HepG2 (cell line): ENCODE measurements around the gene CACNA1G. TPM values are rescaled to one million over a fixed set of nuclear protein-coding genes. Genes with fewer than 3 reads are reported as not detected.
A peak's percentile ranks its signal among the peaks of the same experiment; 100 is the strongest.

Source experiments
- ARID5B ChIP-seq: IDR thresholded peaks from 2 replicates; pipeline ENCODE4 v1.4.0; 2020; ENCODE audit warnings: mild to moderate bottlenecking, missing genetic modification reagents
- CBX2 ChIP-seq, 2 experiments: fragments of 200-600 bp in 1 of 2; sonication (generic); formaldehyde crosslinking in 1 of 2; IDR thresholded peaks; 2 replicates each; pipeline versions ENCODE4 v1.7.0 to v1.8.1; 2018 to 2022; ENCODE audit warnings: low read depth in 2 of 2, low read length in 1 of 2, mild to moderate bottlenecking in 1 of 2, missing genetic modification reagents in 1 of 2
- CEBPB ChIP-seq: IDR thresholded peaks from 2 replicates; pipeline ENCODE4 v1.6.1; 2011; ENCODE audit warnings: low read depth, low read length, improper control_type of control experiment, borderline replicate concordance
- CHD2 ChIP-seq: IDR thresholded peaks from 2 replicates; pipeline ENCODE4 v1.6.1; 2011; ENCODE audit warnings: low read depth, low read length, improper control_type of control experiment
- CREBL2 ChIP-seq: sonication (generic); formaldehyde crosslinking; IDR thresholded peaks from 2 replicates; pipeline ENCODE4 v1.8.1; 2023; ENCODE audit warnings: missing genetic modification reagents, mild to moderate bottlenecking, borderline replicate concordance
- DR1 ChIP-seq: sonication (generic); formaldehyde crosslinking; IDR thresholded peaks from 2 replicates; pipeline ENCODE4 v1.8.0; 2021; ENCODE audit warnings: mild to moderate bottlenecking, missing genetic modification reagents, inconsistent platforms
- HCFC1 ChIP-seq: fragments of 150-350 bp; IDR thresholded peaks from 2 replicates; pipeline ENCODE4 v1.6.1; 2014; ENCODE audit warnings: low read depth, low read length
- HNRNPH1 ChIP-seq: fragments of 200-400 bp; formaldehyde crosslinking; optimal IDR thresholded peaks from 2 replicates; pipeline ENCODE3; 2017; ENCODE audit warnings: mild to moderate bottlenecking, low read depth, low read length
- HOXA9 ChIP-seq: sonication (generic); formaldehyde crosslinking; IDR thresholded peaks from 2 replicates; pipeline ENCODE4 v1.8.1; 2022; ENCODE audit warnings: missing genetic modification reagents, mild to moderate bottlenecking, moderate library complexity, borderline replicate concordance
- MED13 ChIP-seq: sonication (generic); formaldehyde crosslinking; IDR thresholded peaks from 2 replicates; pipeline ENCODE4 v1.5.0; 2020; ENCODE audit warnings: missing genetic modification reagents
- MLX ChIP-seq: IDR thresholded peaks from 2 replicates; pipeline ENCODE4 v1.6.1; 2016
- NFE2L2 ChIP-seq: fragments of 150-350 bp; IDR thresholded peaks from 2 replicates; pipeline ENCODE4 v1.6.1; 2014; ENCODE audit warnings: low read length
- PAWR ChIP-seq: sonication (generic); formaldehyde crosslinking; IDR thresholded peaks from 2 replicates; pipeline ENCODE4 v1.4.0; 2020; ENCODE audit warnings: missing genetic modification reagents, mild to moderate bottlenecking, borderline replicate concordance
- RAD21 ChIP-seq: fragments of 450-650 bp; formaldehyde crosslinking; IDR thresholded peaks from 2 replicates; pipeline ENCODE4 v1.5.0; 2020; ENCODE audit warnings: mild to moderate bottlenecking
- SMARCC2 ChIP-seq: fragments of 450-650 bp; IDR thresholded peaks from 2 replicates; pipeline ENCODE4 v1.6.1; 2017; ENCODE audit warnings: antibody characterized with exemption, mild to moderate bottlenecking
- SOX13 ChIP-seq, 3 experiments: fragments of 450-650 bp in 1 of 3; sonication (generic) in 1 of 3; formaldehyde crosslinking in 1 of 3; IDR thresholded peaks in 2 of 3; conservative IDR thresholded peaks in 1 of 3; 2 replicates each; pipeline versions ENCODE4 v1.5.0 to v1.6.1; 2016 to 2020; ENCODE audit warnings: antibody characterized with exemption in 1 of 3, mild to moderate bottlenecking in 1 of 3, missing compliant biosample characterization in 1 of 3, missing genetic modification reagents in 1 of 3, moderate library complexity in 1 of 3
- YEATS4 ChIP-seq: sonication (generic); formaldehyde crosslinking; IDR thresholded peaks from 2 replicates; pipeline ENCODE4 v1.4.0; 2020; ENCODE audit warnings: missing genetic modification reagents, borderline replicate concordance
- ZNF18 ChIP-seq: sonication (generic); formaldehyde crosslinking; IDR thresholded peaks from 2 replicates; pipeline ENCODE4 v1.8.0; 2022; ENCODE audit warnings: mild to moderate bottlenecking, missing genetic modification reagents; ENCODE audit not compliant: insufficient replicate concordance
- ZNF737 ChIP-seq: sonication (generic); formaldehyde crosslinking; IDR thresholded peaks from 2 replicates; pipeline ENCODE4 v1.5.0; 2020; ENCODE audit warnings: missing genetic modification reagents, mild to moderate bottlenecking, borderline replicate concordance
- ZNF740 ChIP-seq: sonication (generic); formaldehyde crosslinking; IDR thresholded peaks from 2 replicates; pipeline ENCODE4 v1.4.0; 2020; ENCODE audit warnings: missing genetic modification reagents
- polyA plus RNA-seq, 8 experiments: library from polyadenylated mRNA; depleted of rRNA in 3 of 8; stranded (reverse) in 7 of 8; unstranded in 1 of 8; fragments of >200 nt; fragmentation: Illumina TruSeq in 4 of 8; extraction: Trizol in 4 of 8; gene quantifications; 2 replicates each; pipeline versions ENCODE4 v1.2.1 to v1.2.3, GENCODE V29; 2011 to 2016; ENCODE audit warnings: low read depth in 4 of 8, missing spikeins in 1 of 8, mixed read lengths in 1 of 8; ENCODE audit not compliant: insufficient read depth in 1 of 8
- total RNA-seq, 5 experiments: library from RNA; depleted of rRNA; stranded (reverse); fragments of >200 nt; fragmentation: Illumina TruSeq; extraction: Trizol; gene quantifications; 2 replicates each; pipeline ENCODE4 v1.2.3, GENCODE V29; 2016; ENCODE audit warnings: low read depth in 1 of 5

The CACNA1G gene
- total and polyA plus RNA-seq, 2 of the 13 experiments (the other 11 are each of a cell fraction or from before 2014, with no cell fraction given) = 0.02 TPM; not detected in 1

GRCh38 chr17:50637829-50638605 is 77.5 kb downstream of the CACNA1G start (continued):
- no peak for TF ChIP-seq CHD2
- no peak for TF ChIP-seq ARID5B
- TF ChIP-seq ZNF18 = peak; percentile 57
- TF ChIP-seq SMARCC2 = no peak
- no peak for TF ChIP-seq RAD21
- TF ChIP-seq CREBL2 (CRISPR knock-in tag) = no peak
- TF ChIP-seq ZNF740 (CRISPR knock-in tag) = no peak
- no peak for TF ChIP-seq DR1
- TF ChIP-seq NFE2L2 = no peak
- TF ChIP-seq SOX13 (IDR thresholded peaks at IDR 0.05) = no peak
- 0 out of 4 replicates have a peak, but pooled peaks of 1 of the 2 experiments have one; percentile 13 for TF ChIP-seq SOX13 (CRISPR knock-in tag; conservative IDR thresholded peaks at IDR 0.05 in 1 of 2, IDR thresholded peaks at IDR 0.05 in 1 of 2)
- no peak for TF ChIP-seq HOXA9 (CRISPR knock-in tag)
- no peak for TF ChIP-seq PAWR (CRISPR knock-in tag)
- no peak for TF ChIP-seq YEATS4 (CRISPR knock-in tag)
- TF ChIP-seq MLX = 0 out of 2 replicates have a peak, but pooled peaks have one; percentile 24
- no peak for TF ChIP-seq CBX2 (IDR thresholded peaks at IDR 0.05; ENCODE audit: low read depth, low read length)
- TF ChIP-seq CBX2 (CRISPR knock-in tag; IDR thresholded peaks at IDR 0.05; ENCODE audit: low read depth) = no peak
- no peak for TF ChIP-seq HCFC1
- TF ChIP-seq CEBPB = no peak
- no peak for TF ChIP-seq HNRNPH1
- TF ChIP-seq ZNF737 (CRISPR knock-in tag) = no peak
- no peak for TF ChIP-seq MED13 (CRISPR knock-in tag)
